Activated CD8-positive, alpha-beta T cell treated with anti-CD3 and anti-CD28 coated beads for 36 hours (primary cell): ENCODE measurements around the gene FRMD4B. TPM values are rescaled to one million over a fixed set of nuclear protein-coding genes. Genes with fewer than 3 reads are reported as not detected.

Experiments used
- ATAC-seq: fragments of 200-7000 bp; cut with Tn5 transposase; one replicate; pipeline ENCODE4 v1.10.0; 2021; ENCODE audit warnings: mild to moderate bottlenecking, moderate library complexity
- CTCF ChIA-PET: fragments of 350-600 bp; sonication (Branson Sonifier 250); formaldehyde crosslinking; loops from one replicate; lab custom pipeline; 2021; ENCODE audit warnings: antibody characterized with exemption; lab: Charles Lee
- POLR2A ChIA-PET: fragments of 350-600 bp; sonication (Branson Sonifier 250); formaldehyde crosslinking; loops from one replicate; lab custom pipeline; 2021; ENCODE audit warnings: antibody characterized with exemption; lab: Charles Lee
- DNase-seq: peaks from one replicate; pipeline ENCODE4 v3.0.0-alpha.2; 2020
- H3K27ac Mint-ChIP-seq: one replicate; pipeline ENCODE4 v1.8.0; 2021; ENCODE audit warnings: mild to moderate bottlenecking, mixed read lengths
- H3K27me3 Mint-ChIP-seq: one replicate; pipeline ENCODE4 v1.8.0; 2021; ENCODE audit warnings: mixed read lengths
- H3K36me3 Mint-ChIP-seq: one replicate; pipeline ENCODE4 v1.8.0; 2021; ENCODE audit warnings: low read depth, mixed read lengths
- H3K4me1 Mint-ChIP-seq: one replicate; pipeline ENCODE4 v1.8.0; 2021; ENCODE audit warnings: low read depth, mixed read lengths
- H3K4me3 Mint-ChIP-seq: one replicate; pipeline ENCODE4 v1.8.0; 2021; ENCODE audit warnings: mild to moderate bottlenecking, moderate library complexity, mixed read lengths
- H3K9me3 Mint-ChIP-seq: one replicate; pipeline ENCODE4 v1.8.0; 2021; ENCODE audit warnings: mixed read lengths
- CTCF ChIP-seq: fragments of 200-600 bp; IDR thresholded peaks from one replicate; pipeline ENCODE4 v1.8.0; 2022; ENCODE audit warnings: antibody characterized with exemption, mild to moderate bottlenecking
- intact Hi-C: fragments of 100-400 bp; cut with micrococcal nuclease; formaldehyde crosslinking; loops from one replicate; pipeline ENCODE4 v1.10.0; 2022
- total RNA-seq, 2 experiments: library from RNA; stranded (reverse); gene quantifications; one replicate each; pipeline ENCODE4 v1.2.3, GENCODE V29; 2021

Gene FRMD4B
- total RNA-seq, 2 experiments from 2014 or later, result 11.7 to 11.8 TPM

- peaks cover 6% of the 10 kb centered on the region for H3K36me3 Mint-ChIP-seq
- ChIA-PET CTCF (interaction anchor here (0.9 to 8.8 kb wide), 9 partner anchors 9 to 94 kb away, joined by 3 to 56 read pairs (median 3); no protein-coding TSS in a partner anchor), POLR2A (interaction anchor here (0.7 to 2.1 kb wide), 6 partner anchors 9 to 230 kb away, joined by 3 to 9 read pairs (median 4); no protein-coding TSS in a partner anchor)
- no peaks in the 10 kb centered on the region for H3K27me3 Mint-ChIP-seq
- peaks cover 48% of the 10 kb centered on the region for H3K4me1 Mint-ChIP-seq
- no peak overlapping the region for H3K4me3 Mint-ChIP-seq
- DNase-seq (no peak), ATAC-seq (peak; percentile 88)
- TF ChIP-seq CTCF, result no peak
- H3K27ac Mint-ChIP-seq, result peak overlapping the region; percentile 65
- H3K9me3 Mint-ChIP-seq, result peaks cover 3% of the 10 kb centered on the region
- intact Hi-C loops, result no loop called here
These were observed 173.3 kb downstream of the FRMD4B start for GRCh38 chr3:69212411-69213160.

GRCh38 chr3:69210068-69210730, 175.7 kb downstream of the FRMD4B start:
- CTCF ChIA-PET, result interaction anchor here (1.3 to 8.8 kb wide), 4 partner anchors 11 to 96 kb away, joined by 3 to 56 read pairs (median 4); no protein-coding TSS in a partner anchor
- DNase-seq, result no peak
- Mint-ChIP-seq H3K27me3 (no peaks in the 10 kb centered on the region), H3K27ac (no peak overlapping the region), H3K4me1 (peaks cover 61% of the 10 kb centered on the region), H3K9me3 (peaks cover 3% of the 10 kb centered on the region), H3K36me3 (peaks cover 6% of the 10 kb centered on the region), H3K4me3 (no peak overlapping the region)
- TF ChIP-seq CTCF, result no peak
- POLR2A ChIA-PET, result interaction anchor here (1.2 to 3.4 kb wide), 2 partner anchors 10 to 84 kb away, joined by 4 to 13 read pairs; no protein-coding TSS in a partner anchor
- no peak for ATAC-seq
- intact Hi-C loops, result no loop called here

- peaks cover 6% of the 10 kb centered on the region for H3K36me3 Mint-ChIP-seq
- TF ChIP-seq CTCF, result no peak
- ATAC-seq, result no peak
- H3K4me3 Mint-ChIP-seq, result no peak overlapping the region
- no peak overlapping the region for H3K27ac Mint-ChIP-seq
- DNase-seq, result no peak
- peaks cover 3% of the 10 kb centered on the region for H3K9me3 Mint-ChIP-seq
- H3K4me1 Mint-ChIP-seq, result peaks cover 65% of the 10 kb centered on the region
- intact Hi-C loops, result no loop called here
- H3K27me3 Mint-ChIP-seq, result no peaks in the 10 kb centered on the region
- ChIA-PET POLR2A (interaction anchor here (1.2 to 3.4 kb wide), 2 partner anchors 9 to 85 kb away, joined by 4 to 13 read pairs; no protein-coding TSS in a partner anchor), CTCF (interaction anchor here (1.3 to 8.8 kb wide), 4 partner anchors 10 to 97 kb away, joined by 3 to 56 read pairs (median 4); no protein-coding TSS in a partner anchor)
These were observed 176.5 kb downstream of the FRMD4B start for GRCh38 chr3:69209413-69209812.

GRCh38 chr3:69207031-69207430, 178.9 kb downstream of the FRMD4B start:
- intact Hi-C loops, result no loop called here
- no peak for ATAC-seq

More at GRCh38 chr3:69207031-69207430, 178.9 kb downstream of the FRMD4B start:
- Mint-ChIP-seq H3K27ac (no peak overlapping the region), H3K27me3 (no peaks in the 10 kb centered on the region), H3K36me3 (peaks cover 6% of the 10 kb centered on the region), H3K9me3 (peaks cover 3% of the 10 kb centered on the region), H3K4me1 (peaks cover 67% of the 10 kb centered on the region), H3K4me3 (no peak overlapping the region)
- ChIA-PET POLR2A (no interaction called here), CTCF (interaction anchor here (2.8 to 8.8 kb wide), 2 partner anchors 7 to 99 kb away, joined by 11 to 56 read pairs; no protein-coding TSS in a partner anchor)
- no peak for DNase-seq
- TF ChIP-seq CTCF, result no peak
